HEK293 (cell line): ENCODE results near the gene KIF5A.
A peak's percentile ranks its signal among the peaks of the same experiment; 100 is the strongest.

Experiments
- CTCF ChIA-PET: fragments of 350-600 bp; formaldehyde crosslinking; extraction: SDS; loops from one replicate; lab custom pipeline; 2021; ENCODE audit warnings: antibody characterized with exemption; lab: Yijun Ruan, JAX
- POLR2A ChIA-PET: fragments of 300-600 bp; formaldehyde crosslinking; extraction: SDS; loops from one replicate; lab custom pipeline; 2020; ENCODE audit warnings: antibody characterized with exemption, inconsistent platforms; lab: Yijun Ruan, JAX
- H3K27ac ChIP-seq: fragments of 200-500 bp; sonication (Bioruptor generic); 2 replicates; pipeline ENCODE4 v1.5.1; 2014; ENCODE audit warnings: low read depth, low read length, control low read depth, inconsistent platforms; ENCODE audit errors: extremely low read depth
- H3K36me3 ChIP-seq, 2 experiments: fragments of 200-500 bp in 1 of 2; sonication (Bioruptor generic) in 1 of 2; 1 replicate in 1 of 2; 2 replicates in 1 of 2; pipeline ENCODE4 v1.5.1; 2014 to 2017; ENCODE audit warnings: inconsistent platforms in 2 of 2, low read length in 2 of 2; ENCODE audit not compliant: control insufficient read depth in 2 of 2, insufficient read depth in 1 of 2
- H3K4me1 ChIP-seq: fragments of 200-500 bp; sonication (Bioruptor generic); 2 replicates; pipeline ENCODE4 v1.5.1; 2014; ENCODE audit warnings: mild to moderate bottlenecking, low read length, inconsistent platforms; ENCODE audit not compliant: control insufficient read depth, insufficient read depth
- H3K4me3 ChIP-seq: 2 replicates; pipeline ENCODE4 v1.5.1; 2011; ENCODE audit warnings: low read depth, mild to moderate bottlenecking, control low read depth, low read length, moderate library complexity
- H3K9me3 ChIP-seq: fragments of 200-500 bp; sonication (Bioruptor generic); 2 replicates; pipeline ENCODE4 v1.5.1; 2014; ENCODE audit warnings: low read depth, low read length, inconsistent platforms; ENCODE audit not compliant: control insufficient read depth, insufficient read depth
- GFI1B ChIP-seq: fragments of 450-650 bp; formaldehyde crosslinking; IDR thresholded peaks from 2 replicates; pipeline ENCODE4 v1.5.1; 2016; ENCODE audit warnings: missing biosample characterization, missing genetic modification characterization
- GLI4 ChIP-seq: fragments of 450-650 bp; formaldehyde crosslinking; IDR thresholded peaks from 2 replicates; pipeline ENCODE4 v1.5.1; 2016; ENCODE audit warnings: missing biosample characterization, missing genetic modification characterization
- REST ChIP-seq: fragments of 450-650 bp; formaldehyde crosslinking; IDR thresholded peaks from 2 replicates; pipeline ENCODE4 v1.5.1; 2016; ENCODE audit warnings: missing biosample characterization, missing genetic modification characterization
- SCRT2 ChIP-seq: fragments of 450-650 bp; formaldehyde crosslinking; IDR thresholded peaks from 2 replicates; pipeline ENCODE4 v1.5.1; 2016; ENCODE audit warnings: missing biosample characterization, missing genetic modification characterization
- SP2 ChIP-seq: fragments of 450-650 bp; formaldehyde crosslinking; IDR thresholded peaks from 2 replicates; pipeline ENCODE4 v1.5.1; 2016; ENCODE audit warnings: missing biosample characterization, missing genetic modification characterization
- ZBTB10 ChIP-seq: fragments of 450-650 bp; formaldehyde crosslinking; IDR thresholded peaks from 2 replicates; pipeline ENCODE4 v1.5.1; 2016; ENCODE audit warnings: missing biosample characterization, missing genetic modification characterization
- ZNF132 ChIP-seq: fragments of 450-650 bp; formaldehyde crosslinking; IDR thresholded peaks from 2 replicates; pipeline ENCODE4 v1.5.1; 2017; ENCODE audit warnings: missing biosample characterization, missing genetic modification characterization, borderline replicate concordance
- ZNF292 ChIP-seq: fragments of 450-650 bp; formaldehyde crosslinking; IDR thresholded peaks from 2 replicates; pipeline ENCODE4 v1.5.1; 2016; ENCODE audit warnings: low read depth, missing biosample characterization, missing genetic modification characterization, borderline replicate concordance
- ZNF335 ChIP-seq: fragments of 450-650 bp; formaldehyde crosslinking; conservative IDR thresholded peaks from 2 replicates; pipeline ENCODE4 v1.5.1; 2016; ENCODE audit warnings: missing biosample characterization, missing genetic modification characterization
- ZNF341 ChIP-seq: fragments of 450-650 bp; formaldehyde crosslinking; IDR thresholded peaks from 2 replicates; pipeline ENCODE4; 2016; ENCODE audit warnings: low read depth, missing biosample characterization, missing genetic modification characterization
- ZNF404 ChIP-seq: fragments of 450-650 bp; formaldehyde crosslinking; IDR thresholded peaks from 2 replicates; pipeline ENCODE4 v1.5.1; 2017; ENCODE audit warnings: missing biosample characterization, missing genetic modification characterization
- ZNF488 ChIP-seq: fragments of 450-650 bp; formaldehyde crosslinking; IDR thresholded peaks from 2 replicates; pipeline ENCODE4 v1.5.1; 2016; ENCODE audit warnings: missing biosample characterization, missing genetic modification characterization
- ZNF555 ChIP-seq: fragments of 450-650 bp; formaldehyde crosslinking; conservative IDR thresholded peaks from 2 replicates; pipeline ENCODE4 v1.5.1; 2017; ENCODE audit warnings: missing biosample characterization, mild to moderate bottlenecking, missing genetic modification characterization, inconsistent platforms
- ZNF600 ChIP-seq: fragments of 450-650 bp; formaldehyde crosslinking; IDR thresholded peaks from 2 replicates; pipeline ENCODE4 v1.5.1; 2016; ENCODE audit warnings: missing biosample characterization, missing genetic modification characterization
- ZNF623 ChIP-seq: fragments of 450-650 bp; formaldehyde crosslinking; IDR thresholded peaks from 2 replicates; pipeline ENCODE4 v1.5.1; 2016; ENCODE audit warnings: missing biosample characterization, missing genetic modification characterization
- ZNF791 ChIP-seq: fragments of 450-650 bp; formaldehyde crosslinking; IDR thresholded peaks from 2 replicates; pipeline ENCODE4 v1.5.1; 2016; ENCODE audit warnings: missing biosample characterization, missing genetic modification characterization
- ZSCAN23 ChIP-seq: fragments of 450-650 bp; formaldehyde crosslinking; IDR thresholded peaks from 2 replicates; pipeline ENCODE4 v1.5.1; 2016; ENCODE audit warnings: missing biosample characterization, missing genetic modification characterization
- ZSCAN30 ChIP-seq: fragments of 450-650 bp; IDR thresholded peaks from 2 replicates; pipeline ENCODE4 v1.5.1; 2018; ENCODE audit warnings: missing biosample characterization, mild to moderate bottlenecking, missing genetic modification characterization, moderate library complexity

KIF5A gene

GRCh38 chr12:57606821-57607220 is 57.0 kb downstream of the KIF5A start:
- Histone ChIP-seq H3K4me3 (no peak overlapping the region), H3K27ac (no peak overlapping the region)
- TF ChIP-seq ZNF791 (tag by site-specific recombination) (no peak), ZNF335 (no peak), ZNF623 (tag by site-specific recombination) (no peak), ZSCAN30 (tag by site-specific recombination) (no peak), REST (no peak), ZNF488 (tag by site-specific recombination) (no peak), SP2 (tag by site-specific recombination) (no peak), ZNF600 (tag by site-specific recombination) (no peak), ZNF132 (tag by site-specific recombination) (no peak)
- TF ChIP-seq, all 188 proteins: peak for 0
- peaks cover 0 to 32% of the 10 kb centered on the region in 2 experiments; a peak in 1 of 3 replicates for H3K36me3 ChIP-seq
- ChIA-PET POLR2A (interaction anchor here (2.0 to 2.1 kb wide), 2 partner anchors 9 to 15 kb away, joined by 7 to 9 read pairs; partner anchors contain the start of gene PIP4K2C), CTCF (interaction anchor here (0.9 to 2.0 kb wide), 5 partner anchors 14 to 87 kb away, joined by 3 to 17 read pairs (median 4); partner anchors contain the start of gene OS9)
- peaks cover 8% of the 10 kb centered on the region for H3K4me1 ChIP-seq
- H3K9me3 ChIP-seq: no peaks in the 10 kb centered on the region

GRCh38 chr12:57607958-57608663 is 58.3 kb downstream of the KIF5A start:
- Histone ChIP-seq H3K4me3 (no peak overlapping the region), H3K9me3 (no peaks in the 10 kb centered on the region), H3K27ac (no peak overlapping the region), H3K4me1 (peaks cover 10% of the 10 kb centered on the region), H3K36me3 (peaks cover 0 to 23% of the 10 kb centered on the region in 2 experiments; a peak in 1 of 3 replicates)
- POLR2A ChIA-PET: no interaction called here
- TF ChIP-seq GLI4 (tag by site-specific recombination): no peak
- TF ChIP-seq ZNF341: no peak
- TF ChIP-seq ZBTB10 (tag by site-specific recombination): no peak
- no peak for TF ChIP-seq ZNF555
- TF ChIP-seq ZSCAN23 (tag by site-specific recombination): no peak
- no peak for TF ChIP-seq GFI1B (tag by site-specific recombination)
- peak; percentile 71 for TF ChIP-seq SCRT2 (tag by site-specific recombination)
- no peak for TF ChIP-seq ZNF292 (tag by site-specific recombination)
- no peak for TF ChIP-seq ZNF404 (tag by site-specific recombination)
- CTCF ChIA-PET: interaction anchor here (1.4 kb wide), 2 partner anchors 12 to 24 kb away, joined by 4 to 5 read pairs; no protein-coding TSS in a partner anchor
